Measurements from ENCODE around the gene CS. TPM values are rescaled to one million over a fixed set of nuclear protein-coding genes. Genes with fewer than 3 reads are reported as not detected.

CS gene
- total RNA-seq, 1 experiment from 2014 or later: 250 TPM

- TF ChIP-seq, protein P1, sequence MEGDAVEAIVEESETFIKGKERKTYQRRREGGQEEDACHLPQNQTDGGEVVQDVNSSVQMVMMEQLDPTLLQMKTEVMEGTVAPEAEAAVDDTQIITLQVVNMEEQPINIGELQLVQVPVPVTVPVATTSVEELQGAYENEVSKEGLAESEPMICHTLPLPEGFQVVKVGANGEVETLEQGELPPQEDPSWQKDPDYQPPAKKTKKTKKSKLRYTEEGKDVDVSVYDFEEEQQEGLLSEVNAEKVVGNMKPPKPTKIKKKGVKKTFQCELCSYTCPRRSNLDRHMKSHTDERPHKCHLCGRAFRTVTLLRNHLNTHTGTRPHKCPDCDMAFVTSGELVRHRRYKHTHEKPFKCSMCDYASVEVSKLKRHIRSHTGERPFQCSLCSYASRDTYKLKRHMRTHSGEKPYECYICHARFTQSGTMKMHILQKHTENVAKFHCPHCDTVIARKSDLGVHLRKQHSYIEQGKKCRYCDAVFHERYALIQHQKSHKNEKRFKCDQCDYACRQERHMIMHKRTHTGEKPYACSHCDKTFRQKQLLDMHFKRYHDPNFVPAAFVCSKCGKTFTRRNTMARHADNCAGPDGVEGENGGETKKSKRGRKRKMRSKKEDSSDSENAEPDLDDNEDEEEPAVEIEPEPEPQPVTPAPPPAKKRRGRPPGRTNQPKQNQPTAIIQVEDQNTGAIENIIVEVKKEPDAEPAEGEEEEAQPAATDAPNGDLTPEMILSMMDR (conservative IDR thresholded peaks at IDR 0.05): no peak
- H3K79me1 ChIP-seq (ENCODE audit: insufficient read depth, low read depth, low read length, poor library complexity, severe bottlenecking): no peaks in the 10 kb centered on the region
- Mint-ChIP-seq H3K27ac (no peak overlapping the region), H3K27me3 (ENCODE audit: low read depth) (peaks cover 2% of the 10 kb centered on the region; the same call in 1 of the 2 replicates), H3K4me3 (no peak overlapping the region), H3K4me1 (peaks cover 20% of the 10 kb centered on the region in 2 experiments), H3K36me3 (ENCODE audit: insufficient read depth in 1 of 3, low read depth in 3 of 3) (peaks cover 38 to 57% (median 55%) of the 10 kb centered on the region in 3 experiments; a peak in 6 of 7 replicates), H3K9me3 (no peaks in the 10 kb centered on the region; a peak in 1 of 5 replicates)
- no peak overlapping the region for H3T11ph ChIP-seq (ENCODE audit: low read length)
- H2AFZ ChIP-seq (ENCODE audit: low read length): no peak overlapping the region
- no peaks in the 10 kb centered on the region for H3K4me1 ChIP-seq (ENCODE audit: insufficient read depth, low read length)
- H4K91ac ChIP-seq (ENCODE audit: insufficient read length, low read depth, low read length): no peak overlapping the region
- H3K4me2 ChIP-seq (ENCODE audit: insufficient read depth, insufficient read length, low read length): no peak overlapping the region
- no peak overlapping the region for H3K27ac ChIP-seq (ENCODE audit: insufficient read length, low read depth, low read length)
- no peak overlapping the region for H3K18ac ChIP-seq (ENCODE audit: insufficient read length, low read depth, low read length)
- WGBS (ENCODE audit: extremely low coverage, insufficient read length, low lambda C conversion rate): no CpG with 5 or more reads among the region's 7 CpGs
- no peaks in the 10 kb centered on the region for H3K23me2 ChIP-seq (ENCODE audit: insufficient read length, low read depth, low read length, poor library complexity, severe bottlenecking)
- H3K14ac ChIP-seq (ENCODE audit: insufficient read depth, low read length): no peak overlapping the region
- no peak overlapping the region for H2BK15ac ChIP-seq (ENCODE audit: low read depth, low read length)
- H3K4ac ChIP-seq (ENCODE audit: low read depth, low read length): no peak overlapping the region
- H3K9me3 ChIP-seq (ENCODE audit: control insufficient read depth, low read depth, low read length): no peaks in the 10 kb centered on the region
- H2BK5ac ChIP-seq (ENCODE audit: insufficient read length, low read length): no peak overlapping the region
- no peak overlapping the region for H4K5ac ChIP-seq (ENCODE audit: insufficient read length, low read depth, low read length)
- H3K23ac ChIP-seq (ENCODE audit: insufficient read length, low read depth, low read length): no peak overlapping the region
- H4K8ac ChIP-seq (replicated peaks; ENCODE audit: insufficient read length, low read depth, low read length): no peak overlapping the region
- no peak overlapping the region for H2BK12ac ChIP-seq (ENCODE audit: insufficient read length, low read depth, low read length)
- H3K27me3 ChIP-seq (ENCODE audit: insufficient read depth, low read length): no peaks in the 10 kb centered on the region
- no peak overlapping the region for H2BK120ac ChIP-seq (ENCODE audit: low read depth, low read length, poor library complexity, severe bottlenecking)
- no peak overlapping the region for H2BK20ac ChIP-seq (ENCODE audit: low read depth, low read length, poor library complexity, severe bottlenecking)
- H3K79me2 ChIP-seq (ENCODE audit: insufficient read depth, low read length): no peaks in the 10 kb centered on the region
- no peak overlapping the region for H3K56ac ChIP-seq (ENCODE audit: insufficient read length, low read depth, low read length)
- H3K9ac ChIP-seq (ENCODE audit: extremely low read depth, insufficient read length, low read length): no peak overlapping the region
- DNase-seq: no peak
- no peaks in the 10 kb centered on the region for H4K20me1 ChIP-seq (ENCODE audit: control insufficient read depth, insufficient read depth, insufficient read length)
- no peak overlapping the region for H2AK5ac ChIP-seq (ENCODE audit: insufficient read length, low read length)
Measured at GRCh38 chr12:56255671-56256070, 44.5 kb downstream of the CS start.

Measured in H9 (cell line).